ENCODE measurements around the gene IL1RAPL2. TPM values are rescaled to one million over a fixed set of nuclear protein-coding genes. Genes with fewer than 3 reads are reported as not detected.

The IL1RAPL2 gene
- polyA plus RNA-seq, 3 donors, result not detected

DNA sequence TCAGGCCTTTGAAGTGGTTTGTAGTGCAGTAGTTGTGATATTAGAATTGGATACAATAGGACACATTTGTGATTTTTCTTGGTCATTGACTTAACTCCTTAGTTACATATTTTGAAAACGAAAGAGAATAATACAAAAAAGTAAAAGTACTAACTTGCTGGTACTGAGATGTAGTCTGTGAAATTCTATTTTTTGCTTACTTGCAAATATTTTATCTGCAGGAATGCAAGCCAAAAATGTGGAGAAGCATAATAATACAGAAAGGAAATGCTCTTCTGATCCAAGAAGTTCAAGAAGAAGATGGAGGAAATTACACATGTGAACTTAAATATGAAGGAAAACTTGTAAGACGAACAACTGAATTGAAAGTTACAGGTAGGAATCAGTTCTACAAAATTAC lies 701.2 kb downstream of the IL1RAPL2 start:
- no CpG with 5 or more reads among the region's 2 CpGs for WGBS (ENCODE audit: insufficient coverage)
- peaks cover 0 to 10% (median 0%) of the 10 kb centered on the region in 3 donors for H3K27me3 Mint-ChIP-seq (ENCODE audit: low read depth in 3 of 3)
- no peak overlapping the region for H3K27ac ChIP-seq (ENCODE audit: low read depth in 1 of 2, low read length in 2 of 2)
- H3K79me2 ChIP-seq (ENCODE audit: insufficient read depth, low read length), result no peaks in the 10 kb centered on the region
- H3K9me3 Mint-ChIP-seq, result peaks cover 0 to 3% (median 0%) of the 10 kb centered on the region in 7 donors
- no peaks in the 10 kb centered on the region for H3K4me1 Mint-ChIP-seq
- H3K4me1 ChIP-seq (ENCODE audit: control insufficient read depth in 1 of 2, insufficient read depth in 2 of 2, low read length in 2 of 2), result no peaks in the 10 kb centered on the region
- no peaks in the 10 kb centered on the region for H3K36me3 ChIP-seq (replicated peaks in 1 of 2; ENCODE audit: control insufficient read depth in 1 of 2, insufficient read depth in 2 of 2, low read length in 2 of 2)
- DNase-seq, result no peak
- intact Hi-C loops (cut with micrococcal nuclease), result no loop called here
- TF ChIP-seq, protein P1, sequence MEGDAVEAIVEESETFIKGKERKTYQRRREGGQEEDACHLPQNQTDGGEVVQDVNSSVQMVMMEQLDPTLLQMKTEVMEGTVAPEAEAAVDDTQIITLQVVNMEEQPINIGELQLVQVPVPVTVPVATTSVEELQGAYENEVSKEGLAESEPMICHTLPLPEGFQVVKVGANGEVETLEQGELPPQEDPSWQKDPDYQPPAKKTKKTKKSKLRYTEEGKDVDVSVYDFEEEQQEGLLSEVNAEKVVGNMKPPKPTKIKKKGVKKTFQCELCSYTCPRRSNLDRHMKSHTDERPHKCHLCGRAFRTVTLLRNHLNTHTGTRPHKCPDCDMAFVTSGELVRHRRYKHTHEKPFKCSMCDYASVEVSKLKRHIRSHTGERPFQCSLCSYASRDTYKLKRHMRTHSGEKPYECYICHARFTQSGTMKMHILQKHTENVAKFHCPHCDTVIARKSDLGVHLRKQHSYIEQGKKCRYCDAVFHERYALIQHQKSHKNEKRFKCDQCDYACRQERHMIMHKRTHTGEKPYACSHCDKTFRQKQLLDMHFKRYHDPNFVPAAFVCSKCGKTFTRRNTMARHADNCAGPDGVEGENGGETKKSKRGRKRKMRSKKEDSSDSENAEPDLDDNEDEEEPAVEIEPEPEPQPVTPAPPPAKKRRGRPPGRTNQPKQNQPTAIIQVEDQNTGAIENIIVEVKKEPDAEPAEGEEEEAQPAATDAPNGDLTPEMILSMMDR (IDR thresholded peaks at IDR 0.05), result no peak
- H3K9ac ChIP-seq (ENCODE audit: insufficient read depth, low read length, poor library complexity, severe bottlenecking), result no peak overlapping the region
- H3K4me2 ChIP-seq (replicated peaks; ENCODE audit: extremely low read depth, low read length, poor library complexity, severe bottlenecking), result no peak overlapping the region
- H3K36me3 Mint-ChIP-seq, result no peaks in the 10 kb centered on the region
- H3K4me3 Mint-ChIP-seq, result no peak overlapping the region
- H2AFZ ChIP-seq (ENCODE audit: insufficient read depth, low read depth, low read length, poor library complexity, severe bottlenecking), result no peak overlapping the region
- no peak overlapping the region for H3K27ac Mint-ChIP-seq
- H3K27me3 ChIP-seq (ENCODE audit: control insufficient read depth in 2 of 2, insufficient read depth in 2 of 2, low read length in 2 of 2), result no peaks in the 10 kb centered on the region
- H3K9me3 ChIP-seq (replicated peaks in 1 of 2; ENCODE audit: control insufficient read depth in 1 of 2, insufficient read depth in 1 of 2, low read length in 2 of 2), result no peaks in the 10 kb centered on the region
- H3K4me3 ChIP-seq (replicated peaks in 1 of 3; ENCODE audit: low read depth in 2 of 3, low read length in 3 of 3), result no peak overlapping the region
- no peaks in the 10 kb centered on the region for H4K20me1 ChIP-seq (ENCODE audit: insufficient read depth, low read length)

DNA sequence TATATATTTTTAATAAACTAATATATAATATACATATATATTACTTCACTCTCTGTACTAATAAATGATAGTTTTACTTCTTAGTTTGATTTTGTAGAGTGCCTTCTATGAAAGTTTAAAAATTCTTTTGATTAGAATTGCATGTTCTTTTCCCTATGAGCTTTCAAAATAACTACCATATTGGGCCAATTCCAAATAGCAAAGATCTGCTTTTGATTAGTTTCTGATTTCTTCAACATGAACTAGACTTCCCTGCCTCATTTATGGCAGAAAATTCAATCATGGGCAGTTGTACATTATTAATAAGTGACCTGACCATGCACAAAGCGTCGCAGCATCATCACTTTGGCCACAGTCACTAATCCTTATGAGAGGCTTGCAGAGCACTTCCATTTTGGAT lies 703.4 kb downstream of the IL1RAPL2 start:
- Histone ChIP-seq H3K27me3 (ENCODE audit: control insufficient read depth in 2 of 2, insufficient read depth in 2 of 2, low read length in 2 of 2) (no peaks in the 10 kb centered on the region), H3K4me1 (ENCODE audit: control insufficient read depth in 1 of 2, insufficient read depth in 2 of 2, low read length in 2 of 2) (no peaks in the 10 kb centered on the region), H4K20me1 (ENCODE audit: insufficient read depth, low read length) (no peaks in the 10 kb centered on the region), H3K9ac (ENCODE audit: insufficient read depth, low read length, poor library complexity, severe bottlenecking) (no peak overlapping the region), H3K9me3 (replicated peaks in 1 of 2; ENCODE audit: control insufficient read depth in 1 of 2, insufficient read depth in 1 of 2, low read length in 2 of 2) (no peaks in the 10 kb centered on the region), H3K4me3 (replicated peaks in 1 of 3; ENCODE audit: low read depth in 2 of 3, low read length in 3 of 3) (no peak overlapping the region), H3K4me2 (replicated peaks; ENCODE audit: extremely low read depth, low read length, poor library complexity, severe bottlenecking) (no peak overlapping the region), H3K27ac (ENCODE audit: low read depth in 1 of 2, low read length in 2 of 2) (no peak overlapping the region), H3K36me3 (replicated peaks in 1 of 2; ENCODE audit: control insufficient read depth in 1 of 2, insufficient read depth in 2 of 2, low read length in 2 of 2) (no peaks in the 10 kb centered on the region), H3K79me2 (ENCODE audit: insufficient read depth, low read length) (no peaks in the 10 kb centered on the region), H2AFZ (ENCODE audit: insufficient read depth, low read depth, low read length, poor library complexity, severe bottlenecking) (no peak overlapping the region)
- H3K4me1 Mint-ChIP-seq, result no peaks in the 10 kb centered on the region
- DNase-seq, result no peak
- H3K27me3 Mint-ChIP-seq (ENCODE audit: low read depth in 3 of 3), result peaks cover 0 to 8% (median 0%) of the 10 kb centered on the region in 3 donors
- intact Hi-C loops (cut with micrococcal nuclease), result no loop called here
- H3K27ac Mint-ChIP-seq, result no peak overlapping the region
- TF ChIP-seq, protein P1 (IDR thresholded peaks at IDR 0.05), result no peak
- H3K4me3 Mint-ChIP-seq, result no peak overlapping the region
- H3K36me3 Mint-ChIP-seq, result no peaks in the 10 kb centered on the region
- WGBS (ENCODE audit: insufficient coverage), result no CpG with 5 or more reads among the region's 2 CpGs
- H3K9me3 Mint-ChIP-seq, result peaks cover 0 to 2% (median 0%) of the 10 kb centered on the region in 7 donors
